HG03378 (cell line): ENCODE results near the gene FRMPD4.
"Not testable (repeated sequence)": the region's sequence is repeated elsewhere in the genome, so short reads cannot be mapped to it uniquely, and the experiment has no call there.

Experiments
- ATAC-seq: cut with Tn5 transposase; IDR thresholded peaks from one replicate; pipeline ENCODE4 v1.9.1; 2021; ENCODE audit warnings: mild to moderate bottlenecking, moderate library complexity; ENCODE audit not compliant: unreplicated experiment

FRMPD4 gene

GRCh38 chrX:12138361-12139313, at the start of gene FRMPD4:
TSS of gene FRMPD4 (plus strand) at chrX:12138473. CDS start at chrX:12138972, 499 bp downstream.
- no peak for ATAC-seq

- ATAC-seq: no peak
Measured at GRCh38 chrX:12089740-12090139, 48.5 kb upstream of the FRMPD4 start.

GRCh38 chrX:12113321-12113720, 25.0 kb upstream of the FRMPD4 start:
- no peak for ATAC-seq

GRCh38 chrX:12115377-12115776, 22.9 kb upstream of the FRMPD4 start:
- ATAC-seq: no peak

- ATAC-seq: no peak
Measured at GRCh38 chrX:12118134-12118533, 20.1 kb upstream of the FRMPD4 start.

GRCh38 chrX:12128017-12128416, 10.3 kb upstream of the FRMPD4 start:
- no peak for ATAC-seq

GRCh38 chrX:12137951-12138360, 317 bp upstream of the FRMPD4 start:
- no peak for ATAC-seq

- no peak for ATAC-seq
Measured at GRCh38 chrX:12139934-12140611, 1.8 kb downstream of the FRMPD4 start.

- ATAC-seq: no peak
Measured at GRCh38 chrX:12141511-12141910, 3.2 kb downstream of the FRMPD4 start.

- no peak for ATAC-seq
Measured at GRCh38 chrX:12142661-12143060, 4.4 kb downstream of the FRMPD4 start.

GRCh38 chrX:12145402-12145801, 7.1 kb downstream of the FRMPD4 start:
- ATAC-seq: no peak

GRCh38 chrX:12149670-12150407, 11.6 kb downstream of the FRMPD4 start:
- ATAC-seq: no peak

GRCh38 chrX:12153317-12153716, 15.0 kb downstream of the FRMPD4 start:
- no peak for ATAC-seq

GRCh38 chrX:12153741-12154140, 15.5 kb downstream of the FRMPD4 start:
- ATAC-seq: no peak

GRCh38 chrX:12159799-12160198, 21.5 kb downstream of the FRMPD4 start:
- ATAC-seq: no peak

GRCh38 chrX:12162420-12162819, 24.1 kb downstream of the FRMPD4 start:
- ATAC-seq: no peak

- not testable (repeated sequence) for ATAC-seq
Measured at GRCh38 chrX:12164180-12164579, 25.9 kb downstream of the FRMPD4 start.

GRCh38 chrX:12170755-12171154, 32.5 kb downstream of the FRMPD4 start:
- no peak for ATAC-seq

GRCh38 chrX:12174358-12174757, 36.1 kb downstream of the FRMPD4 start:
- ATAC-seq: no peak

GRCh38 chrX:12197030-12197429, 58.8 kb downstream of the FRMPD4 start:
- no peak for ATAC-seq

GRCh38 chrX:12206413-12206812, 68.1 kb downstream of the FRMPD4 start:
- no peak for ATAC-seq
